ENCODE measurements around the gene SPATA12.

The SPATA12 gene, protein sequence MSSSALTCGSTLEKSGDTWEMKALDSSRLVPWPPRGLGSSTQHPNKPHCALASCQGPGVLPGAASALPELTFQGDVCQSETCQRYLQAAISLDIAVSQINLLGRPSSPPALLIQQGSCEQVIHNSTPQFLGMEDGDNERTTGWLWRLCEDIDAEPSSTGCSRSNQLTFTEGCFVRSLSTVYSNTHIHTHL

DNA sequence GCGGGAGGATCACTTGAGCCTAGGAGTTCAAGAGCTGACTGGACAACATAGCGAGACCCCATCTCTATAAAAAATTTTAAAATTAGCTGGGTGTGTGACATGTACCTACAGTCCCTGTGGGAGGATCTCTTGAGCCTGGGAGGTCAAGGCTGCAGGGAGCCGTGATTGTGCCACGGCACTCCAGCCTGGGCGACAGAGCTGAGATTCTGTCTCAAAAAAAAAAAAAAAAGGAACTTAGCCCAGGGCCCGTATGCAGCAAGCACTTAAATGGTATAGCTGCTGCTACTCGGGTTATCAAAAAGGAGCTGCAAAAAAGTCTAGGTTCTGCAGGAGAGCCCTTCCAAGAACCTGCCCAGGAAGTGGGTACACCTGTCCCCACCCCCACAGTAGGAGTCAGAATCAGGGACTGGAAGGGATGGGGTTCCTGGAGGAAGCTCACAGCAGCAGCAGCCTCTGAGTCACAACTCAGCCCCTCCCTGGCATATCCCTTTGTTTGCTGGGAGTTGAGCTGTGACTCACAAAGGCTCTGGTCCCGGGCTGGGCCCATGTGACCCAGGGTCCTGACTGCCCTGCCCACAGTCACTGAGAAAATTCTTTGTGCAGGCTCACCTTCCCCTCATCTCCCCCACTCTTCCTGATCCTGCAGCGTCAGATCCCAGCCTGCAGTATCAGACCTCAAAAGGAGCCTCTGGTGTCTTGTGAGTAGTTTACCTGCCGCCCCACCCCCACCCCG is at the start of gene SPATA12:
TSS of gene SPATA12 (plus strand) at position 576 of the 733 bp plus-strand sequence. CDS start 13,031 bp downstream, outside the sequence.
- peak; percentile 83 for DNase-seq (ENCODE audit: low read depth)

DNA sequence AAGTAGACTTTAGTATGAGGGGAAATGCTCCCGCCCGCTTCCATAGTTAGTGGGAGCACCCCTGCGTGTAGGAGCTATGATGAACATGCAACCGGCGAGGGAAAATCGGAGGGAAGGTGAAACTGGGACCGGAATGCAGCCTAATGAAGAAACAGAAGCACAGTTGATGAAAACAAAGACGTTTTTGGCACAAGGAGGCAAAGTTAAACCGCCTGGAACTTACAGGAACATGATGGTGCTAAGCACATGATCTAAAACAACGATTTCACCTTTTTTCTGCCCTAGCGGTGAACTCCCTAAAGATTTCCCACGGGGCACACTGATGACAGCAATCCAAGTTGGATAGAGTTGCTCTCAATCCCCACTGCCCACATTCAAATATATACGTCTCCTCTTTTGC is 49.4 kb upstream of the SPATA12 start:
- no peak for DNase-seq (ENCODE audit: low read depth)

DNA sequence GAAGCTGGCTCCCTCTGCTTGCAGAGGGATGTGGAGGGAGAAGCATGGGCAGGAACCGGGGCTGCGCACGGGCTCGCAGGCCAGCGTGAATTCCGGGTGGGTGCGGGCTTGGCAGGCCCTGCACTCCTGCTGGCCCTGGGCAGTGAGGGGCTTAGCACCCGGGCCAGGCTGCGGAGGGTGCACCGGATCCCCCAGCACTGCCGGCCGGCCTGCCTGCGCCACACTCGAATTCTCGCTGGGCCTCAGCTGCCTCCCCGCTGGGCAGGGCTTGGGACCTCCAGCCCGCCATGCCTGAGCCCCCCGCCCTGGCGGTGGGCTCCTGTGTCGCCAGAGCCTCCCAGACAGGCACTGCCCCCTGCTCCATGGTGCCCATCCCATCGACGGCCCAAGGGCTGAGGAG is 47.6 kb upstream of the SPATA12 start:
- no peak for DNase-seq (ENCODE audit: low read depth)

DNA sequence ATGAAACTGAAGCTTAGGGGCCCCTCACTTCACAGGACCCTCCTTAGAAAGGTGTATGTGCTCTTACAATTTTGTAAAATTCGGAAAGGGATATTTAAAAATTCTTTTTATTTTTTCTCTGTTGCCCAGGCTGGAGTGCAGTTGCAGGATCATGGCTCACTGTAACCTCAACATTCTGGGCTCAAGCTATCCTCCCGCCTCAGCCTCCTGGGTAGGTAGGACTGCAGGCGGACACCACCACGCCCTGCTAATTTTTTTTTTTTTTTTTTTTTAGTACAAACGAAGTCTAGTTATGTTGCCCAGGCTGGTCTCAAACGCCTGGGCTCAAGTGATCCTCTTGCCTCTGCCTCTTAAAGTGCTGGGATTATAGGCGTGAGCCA is 45.1 kb upstream of the SPATA12 start:
- no peak for DNase-seq (ENCODE audit: low read depth)

DNA sequence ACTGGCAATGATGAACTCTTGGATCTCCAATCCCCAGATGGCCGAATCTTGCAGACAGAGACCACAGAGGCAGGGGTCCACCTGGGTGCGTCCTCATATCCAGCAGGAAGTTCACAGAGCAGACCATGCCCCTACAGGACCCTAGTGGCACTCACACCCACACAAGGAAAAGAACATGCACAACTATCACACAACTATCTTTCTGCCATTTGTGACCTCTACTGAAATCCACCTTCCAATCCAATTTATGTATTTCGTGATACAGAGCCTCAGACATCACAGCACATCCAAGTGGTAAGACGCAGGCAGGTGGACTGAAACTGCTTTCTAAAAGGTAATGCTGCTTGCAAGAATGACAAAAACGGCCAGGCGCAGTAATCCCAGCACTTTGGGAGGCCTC is 44.6 kb upstream of the SPATA12 start:
- no peak for DNase-seq (ENCODE audit: low read depth)

DNA sequence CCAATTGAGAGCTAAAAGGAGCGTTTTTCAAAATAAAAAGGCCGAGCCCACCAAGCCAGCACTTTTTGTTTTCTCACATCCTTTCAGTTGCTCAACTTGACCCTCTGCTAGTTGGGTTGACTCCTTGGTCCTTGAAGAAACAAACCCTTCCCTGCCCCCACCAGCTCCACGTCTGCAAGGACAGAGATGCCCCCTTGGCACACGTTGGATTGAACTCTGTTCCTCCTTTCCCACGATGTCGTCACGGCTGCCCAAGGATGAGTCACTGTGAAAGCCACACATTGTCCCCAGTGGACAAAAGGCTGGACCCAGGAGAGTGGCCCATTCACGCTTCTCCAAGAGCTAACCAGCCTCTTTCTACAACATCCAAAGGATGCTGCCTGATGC is 43.0 kb upstream of the SPATA12 start:
- DNase-seq (ENCODE audit: low read depth) = no peak

DNA sequence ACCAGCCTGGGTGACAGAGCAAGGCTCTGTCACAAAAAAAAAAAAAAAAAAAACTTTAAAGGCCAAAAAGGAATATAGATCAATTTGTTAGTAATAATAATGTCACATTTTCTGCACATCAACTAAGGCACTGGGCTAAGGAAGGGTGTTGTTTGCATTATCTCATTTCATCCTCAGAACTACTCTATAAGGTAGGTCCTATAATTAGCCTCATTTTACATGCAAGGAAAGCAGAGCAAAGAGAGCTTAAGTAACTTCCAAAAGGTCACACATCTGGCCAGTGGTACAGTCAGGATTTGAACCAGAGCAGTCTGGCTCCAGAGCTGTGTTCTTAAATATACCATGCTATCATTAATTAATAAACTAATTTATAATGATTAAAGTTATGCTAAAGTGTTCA is 42.2 kb upstream of the SPATA12 start:
- DNase-seq (ENCODE audit: low read depth) = no peak

DNA sequence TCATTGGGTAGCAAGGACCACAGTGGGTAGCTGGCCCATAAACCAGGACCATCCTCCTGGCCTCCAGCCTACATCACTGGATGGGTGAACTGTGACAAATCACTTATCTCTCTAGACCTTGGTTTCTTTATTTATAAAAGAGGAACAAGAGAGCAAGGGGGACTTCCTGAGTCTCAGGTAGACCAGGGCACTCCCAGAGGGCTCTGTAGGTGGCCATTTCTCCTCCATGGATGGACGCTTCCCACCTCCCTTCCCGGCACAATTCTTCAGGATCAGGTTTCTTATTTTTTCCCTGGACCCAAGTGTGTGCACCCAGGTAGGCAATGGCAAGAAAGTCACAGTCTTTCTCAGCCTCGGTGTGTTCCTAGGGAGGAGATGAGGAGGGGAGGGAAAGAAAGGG is 41.4 kb upstream of the SPATA12 start:
- no peak for DNase-seq (ENCODE audit: low read depth)

DNA sequence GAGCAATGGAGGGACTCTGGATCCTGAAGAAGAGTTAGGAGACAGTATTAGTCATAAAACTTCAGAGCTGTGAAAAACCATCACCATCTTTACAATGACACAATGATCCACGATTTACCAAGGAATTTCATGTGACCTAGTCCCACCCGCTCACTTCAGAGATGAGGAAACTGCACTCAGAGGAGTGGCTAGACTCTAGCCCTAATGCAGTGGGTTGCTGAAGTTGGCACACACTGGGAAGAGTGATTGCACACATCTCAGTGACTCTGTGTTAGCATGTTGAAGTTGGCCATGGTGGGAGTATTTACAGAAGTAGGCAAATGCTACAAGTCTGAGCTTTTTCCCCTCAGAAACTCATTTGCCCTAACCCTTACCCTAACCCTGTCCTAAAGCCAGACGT is 35.2 kb upstream of the SPATA12 start:
- peak; percentile 19 for DNase-seq (ENCODE audit: low read depth)

DNA sequence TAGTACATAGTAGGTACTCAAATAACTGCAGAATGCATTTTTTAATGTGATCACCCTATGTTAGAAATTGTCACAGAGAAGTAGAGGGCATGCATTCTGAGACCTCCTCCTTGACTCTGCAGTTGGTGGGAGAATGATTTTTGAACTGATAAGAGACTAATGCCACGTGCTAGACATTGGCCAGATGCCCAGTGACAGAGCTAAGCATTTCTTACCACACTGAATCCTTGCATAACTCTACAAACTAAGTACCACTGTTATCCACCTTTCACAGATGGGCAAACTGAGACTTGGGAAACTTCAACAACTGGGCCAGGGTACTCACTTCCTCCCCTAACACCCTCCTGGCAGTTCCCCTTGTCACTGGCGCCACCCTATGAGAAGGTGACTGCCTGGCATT is 33.5 kb upstream of the SPATA12 start:
- peak; percentile 89 for DNase-seq (ENCODE audit: low read depth)

DNA sequence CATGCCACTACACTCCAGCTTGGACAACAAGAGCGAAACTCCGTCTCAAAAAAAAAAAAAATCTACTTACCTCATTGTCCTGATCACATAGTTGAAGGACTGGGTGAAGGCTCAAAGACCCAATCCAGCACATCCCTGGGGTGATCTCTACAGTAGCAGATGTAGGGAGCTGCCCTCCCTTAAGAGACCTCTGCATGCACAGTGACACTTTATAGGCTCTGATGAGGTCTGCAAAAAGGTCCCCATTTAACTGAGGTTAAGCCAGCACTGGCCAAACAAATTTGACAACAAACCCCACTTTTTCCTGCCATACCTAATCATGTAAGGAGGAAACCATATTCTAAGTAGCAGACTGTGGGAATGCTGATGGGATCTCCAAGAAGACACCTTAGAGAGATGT is 31.1 kb upstream of the SPATA12 start:
- DNase-seq (ENCODE audit: low read depth) = no peak

DNA sequence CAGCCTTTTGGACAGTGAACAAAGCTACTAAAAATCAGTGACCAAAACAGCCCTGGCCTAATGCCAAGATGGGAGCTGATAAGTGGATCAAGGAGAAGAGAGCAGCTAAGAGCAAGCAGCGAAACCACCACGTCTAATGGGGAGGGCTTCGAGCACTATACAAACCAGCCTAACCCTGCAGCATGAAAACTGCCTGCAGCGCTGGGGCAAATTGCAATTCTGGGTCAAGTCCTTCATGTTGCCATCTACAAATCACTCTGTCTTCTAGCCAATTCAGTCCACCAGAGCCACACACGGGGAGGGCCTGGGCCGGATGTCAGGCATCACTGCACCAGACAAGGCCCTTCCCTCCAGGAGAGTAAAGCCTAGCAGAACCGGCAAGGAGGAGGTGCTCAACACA is 30.5 kb upstream of the SPATA12 start:
- no peak for DNase-seq (ENCODE audit: low read depth)

DNA sequence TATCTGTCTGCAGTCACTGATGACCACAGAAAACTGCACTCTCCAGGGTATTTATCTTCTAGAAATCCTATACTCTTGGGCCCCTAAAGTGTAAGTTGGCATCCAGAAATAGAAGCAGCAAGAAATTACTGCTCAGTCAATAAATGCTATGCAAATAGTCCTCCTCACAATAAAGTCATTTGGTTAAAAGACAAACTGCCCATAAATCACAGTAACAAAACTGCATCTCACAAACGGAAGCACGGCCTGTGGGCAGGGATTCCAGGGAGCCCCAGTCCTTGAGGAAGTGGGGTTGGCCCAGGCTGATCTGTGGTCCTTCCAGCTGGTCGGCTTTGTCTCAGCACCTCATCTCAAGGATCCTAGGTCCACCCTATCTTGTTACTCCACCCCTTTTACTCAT is 29.7 kb upstream of the SPATA12 start:
- DNase-seq (ENCODE audit: low read depth) = no peak

DNA sequence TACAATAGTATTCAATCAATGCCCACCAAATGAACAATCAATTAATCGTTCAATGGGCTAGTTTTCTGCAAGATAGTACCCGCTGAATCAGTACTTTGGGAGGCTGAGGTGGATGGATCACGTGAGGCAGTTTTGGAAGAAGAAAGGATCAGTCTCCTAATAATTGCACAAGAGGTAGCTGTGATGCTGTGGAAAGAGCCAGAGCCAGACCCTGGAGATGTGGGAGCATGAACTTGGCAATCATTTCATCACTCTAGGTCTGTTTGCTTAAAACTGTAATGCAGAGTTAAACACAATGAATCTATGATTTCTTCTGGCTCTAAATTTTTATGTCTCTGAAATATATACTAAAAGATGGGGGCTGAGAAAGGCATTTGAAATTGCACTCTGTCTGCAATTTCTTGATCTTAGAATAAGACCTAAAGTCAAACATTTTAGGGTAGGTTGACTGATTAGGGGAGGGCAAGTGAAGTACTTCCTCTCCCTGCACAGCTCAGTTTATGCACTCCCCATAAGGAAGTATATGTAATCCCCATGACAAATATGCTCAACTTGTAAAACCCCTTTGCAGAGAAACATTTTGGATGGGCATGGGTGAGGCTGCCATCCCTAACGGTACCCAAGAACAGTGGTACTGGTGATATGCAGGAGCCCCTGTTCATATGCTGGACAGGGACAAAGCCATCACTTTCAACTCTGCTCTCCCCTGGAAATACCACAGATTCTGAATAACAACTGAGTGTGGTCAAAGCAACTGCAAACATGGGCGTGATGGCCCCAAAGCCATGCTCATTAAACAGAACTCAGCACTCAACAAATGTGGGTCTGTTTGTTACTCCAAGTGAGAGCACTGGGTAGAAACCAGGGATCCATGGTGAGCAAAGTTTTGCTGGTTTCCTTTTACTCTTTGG is 28.6 kb upstream of the SPATA12 start:
- DNase-seq (ENCODE audit: low read depth) = no peak

DNA sequence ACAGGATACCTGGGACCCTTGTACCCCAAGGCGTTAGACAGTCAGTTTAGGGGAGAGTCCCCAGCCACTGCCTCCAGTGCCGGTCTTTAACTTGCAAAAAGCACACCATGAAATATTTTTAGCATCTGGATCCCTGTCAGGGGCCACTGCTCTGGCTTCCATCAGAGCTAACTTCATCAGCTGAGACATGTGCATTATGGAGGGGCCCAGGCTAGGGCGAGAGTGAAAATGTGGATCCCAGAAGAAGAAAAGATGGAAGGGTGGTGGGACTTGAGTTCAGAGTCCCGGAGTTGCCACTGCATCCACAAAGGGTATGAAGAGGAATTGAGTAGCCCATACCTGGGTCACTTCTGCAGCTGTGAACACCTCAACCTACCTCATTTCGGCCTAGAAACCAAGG is 23.5 kb upstream of the SPATA12 start:
- no peak for DNase-seq (ENCODE audit: low read depth)

DNA sequence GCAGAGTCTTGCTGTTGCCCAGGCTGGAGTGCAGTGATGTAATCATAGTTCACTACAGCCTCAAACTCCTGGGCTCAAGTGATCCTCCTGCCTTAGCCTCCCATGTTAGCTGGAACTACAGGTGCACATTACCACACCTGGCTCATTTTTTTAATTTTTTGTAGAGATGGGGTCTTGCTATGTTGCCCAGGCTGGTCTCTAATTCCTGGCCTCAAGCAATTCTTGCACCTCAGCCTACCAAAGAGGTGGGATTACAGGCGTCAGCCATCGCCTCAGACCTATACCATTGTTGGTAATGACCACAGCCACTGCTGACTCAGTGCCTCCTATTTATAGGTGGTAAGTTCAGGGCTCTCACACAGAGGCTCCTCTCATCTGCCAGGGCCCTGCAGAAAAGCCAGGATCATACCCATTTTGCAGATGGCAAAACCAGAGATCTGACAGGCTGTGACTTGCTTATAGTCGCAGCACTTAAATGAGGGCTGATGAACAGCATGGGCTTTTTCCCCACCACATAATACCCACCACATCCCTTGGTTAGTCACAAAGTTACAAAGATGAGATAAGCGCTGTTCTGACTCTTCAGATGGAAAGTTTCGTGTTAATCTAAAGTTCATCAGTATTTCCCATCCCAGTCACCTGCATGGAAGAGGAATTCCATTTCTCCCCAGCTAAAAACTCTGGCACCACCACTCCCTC is 21.8 kb upstream of the SPATA12 start:
- no peak for DNase-seq (ENCODE audit: low read depth)

DNA sequence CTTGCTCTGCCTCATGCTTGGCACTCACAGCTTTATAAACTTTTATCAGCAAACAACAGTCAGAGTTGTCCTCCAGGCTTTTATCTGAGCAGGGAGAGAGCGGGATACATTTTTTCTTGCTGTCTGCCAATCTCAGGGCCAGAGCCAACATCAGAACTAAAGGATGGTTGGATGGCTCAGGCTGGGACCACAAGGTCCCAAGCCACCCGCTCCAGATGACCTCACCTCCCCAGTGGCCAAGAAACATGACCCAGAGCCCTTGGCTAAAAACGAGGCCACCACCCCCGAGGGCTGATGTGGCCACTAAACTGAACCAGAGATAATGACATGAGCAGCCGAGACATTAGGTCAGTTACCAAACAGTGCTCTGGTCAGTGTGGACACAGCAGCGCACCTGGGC is 18.8 kb upstream of the SPATA12 start:
- no peak for DNase-seq (ENCODE audit: low read depth)

DNA sequence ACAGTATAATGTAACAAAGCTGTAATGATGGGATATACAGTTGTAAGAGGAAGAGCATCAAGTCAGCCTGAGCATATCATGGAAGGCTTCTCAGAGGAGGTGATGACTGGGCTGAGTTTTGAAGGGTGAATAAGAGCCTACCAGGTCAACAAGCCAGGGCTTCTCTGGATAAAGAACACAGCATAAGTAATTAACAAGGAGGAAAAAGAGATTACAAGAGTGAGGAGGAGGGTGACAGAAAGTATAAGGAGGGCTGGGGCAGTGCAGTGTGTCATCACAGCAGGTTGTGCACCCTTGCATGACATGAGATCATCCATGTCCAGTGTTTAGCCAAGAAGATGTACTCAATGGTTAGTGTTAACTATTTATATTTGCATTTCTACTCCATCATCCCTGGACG is 16.9 kb upstream of the SPATA12 start:
- no peak for DNase-seq (ENCODE audit: low read depth)

DNA sequence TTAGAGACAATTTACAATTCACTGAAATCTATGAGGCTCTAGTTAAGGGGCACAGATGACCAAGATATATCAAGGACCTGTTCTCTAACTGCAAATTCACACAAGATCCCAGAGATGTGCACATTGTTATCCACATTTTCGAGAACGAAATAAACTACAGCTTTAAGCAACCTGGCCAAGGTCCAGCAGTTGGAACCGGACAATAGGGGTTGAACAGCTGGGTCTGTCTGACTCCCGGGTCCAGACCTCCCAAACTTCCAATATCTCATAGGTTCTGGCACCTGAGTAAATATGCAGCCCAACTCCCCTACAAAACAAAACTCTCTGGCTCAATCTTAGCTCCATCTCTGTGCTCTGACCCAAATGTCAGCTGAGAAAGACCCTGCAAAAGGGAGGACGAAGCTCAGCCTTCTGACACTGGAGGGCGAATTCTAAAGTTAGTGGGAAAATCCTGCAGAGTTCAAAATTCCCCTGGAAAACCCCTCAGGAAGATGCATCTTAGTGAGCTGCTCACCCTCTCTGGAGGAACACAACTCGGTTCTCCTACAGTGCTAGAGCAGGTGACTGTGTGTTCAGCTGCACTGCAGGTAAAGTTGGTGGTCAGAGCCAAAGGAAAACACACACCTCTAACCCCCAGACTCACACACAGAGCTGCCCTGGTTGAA is 14.2 kb upstream of the SPATA12 start:
- no peak for DNase-seq (ENCODE audit: low read depth)

DNA sequence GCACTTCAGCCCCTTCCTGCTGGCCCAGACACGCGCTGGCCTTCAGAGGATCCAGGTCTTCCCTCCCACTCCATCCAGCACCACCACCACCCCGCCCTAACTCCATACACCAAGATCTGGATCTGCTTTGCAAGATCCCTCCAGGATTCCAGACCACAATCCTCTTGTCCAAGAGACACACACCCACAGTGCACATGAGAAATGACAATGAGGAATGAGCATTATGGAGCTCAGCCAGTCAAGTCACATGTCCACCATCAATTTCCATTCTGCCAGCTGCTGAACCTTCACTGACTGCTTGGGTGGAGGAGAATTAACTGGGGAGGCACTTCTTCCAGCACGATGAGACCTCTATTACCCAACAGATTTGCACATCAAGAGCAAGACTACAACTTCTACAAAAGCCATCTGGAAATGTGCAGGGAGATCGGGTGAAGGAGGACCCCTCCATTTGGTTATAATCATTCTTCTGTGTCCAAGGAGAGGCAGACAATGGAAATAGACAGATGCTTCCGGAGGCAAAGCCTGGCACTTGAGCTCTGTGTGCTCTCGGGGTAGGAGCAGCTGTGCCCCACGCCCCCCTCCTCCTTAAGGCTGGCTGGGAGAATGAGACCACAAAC is 12.3 kb upstream of the SPATA12 start:
- peak; percentile 81 for DNase-seq (ENCODE audit: low read depth)

DNA sequence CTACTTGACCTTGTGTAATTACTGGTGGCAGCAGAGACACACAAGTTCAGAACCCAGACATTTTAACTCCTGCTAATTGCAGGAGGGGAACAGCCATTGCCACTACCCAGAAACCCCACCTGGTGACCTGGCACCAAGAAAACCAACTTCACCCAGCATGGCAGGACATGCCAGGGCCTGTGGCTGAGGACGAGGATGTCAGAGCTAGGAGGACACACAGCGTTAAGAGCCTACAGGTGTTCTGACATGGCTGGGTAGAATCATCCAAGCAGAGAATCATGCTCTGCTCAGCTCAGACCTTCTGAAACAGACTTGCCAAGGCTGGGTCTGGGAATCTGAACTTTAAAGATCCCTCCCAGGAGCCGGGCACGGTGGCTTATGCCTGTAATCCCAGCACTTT is 11.7 kb upstream of the SPATA12 start:
- no peak for DNase-seq (ENCODE audit: low read depth)
